Measurements from ENCODE around the gene RBM6.
"Not testable (repeated sequence)": the region's sequence is repeated elsewhere in the genome, so short reads cannot be mapped to it uniquely, and the experiment has no call there.

RBM6 gene

DNA sequence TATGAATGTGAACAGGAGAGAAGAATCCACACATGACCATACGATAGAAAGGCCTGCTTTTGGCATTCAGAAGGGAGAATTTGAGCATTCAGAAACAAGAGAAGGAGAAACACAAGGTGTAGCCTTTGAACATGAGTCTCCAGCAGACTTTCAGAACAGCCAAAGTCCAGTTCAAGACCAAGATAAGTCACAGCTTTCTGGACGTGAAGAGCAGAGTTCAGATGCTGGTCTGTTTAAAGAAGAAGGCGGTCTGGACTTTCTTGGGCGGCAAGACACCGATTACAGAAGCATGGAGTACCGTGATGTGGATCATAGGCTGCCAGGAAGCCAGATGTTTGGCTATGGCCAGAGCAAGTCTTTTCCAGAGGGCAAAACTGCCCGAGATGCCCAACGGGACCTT is 28.4 kb downstream of the RBM6 start:
- in situ Hi-C loops (cut with MboI; ENCODE audit: low sequenced_read_pairs) = no loop called here

DNA sequence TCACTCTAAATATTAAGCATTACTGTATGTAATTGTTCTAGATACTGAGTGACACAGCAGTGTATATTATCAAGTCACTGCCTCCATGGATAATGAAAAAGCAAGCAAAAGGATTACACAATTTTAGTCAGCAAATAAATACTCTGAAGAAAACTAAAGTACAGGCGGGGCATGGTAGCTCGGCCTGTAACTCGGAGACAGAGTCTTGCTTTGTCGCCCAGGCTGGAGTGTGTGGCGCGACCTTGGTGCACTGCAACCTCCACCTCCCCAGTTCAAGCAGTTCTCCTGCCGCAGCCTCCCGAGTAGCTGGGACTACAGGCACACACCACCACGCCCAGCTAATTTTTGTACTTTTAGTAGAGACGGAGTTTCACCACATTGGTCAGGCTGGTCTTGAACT is 32.7 kb downstream of the RBM6 start:
- in situ Hi-C loops (cut with MboI; ENCODE audit: low sequenced_read_pairs) = no loop called here

DNA sequence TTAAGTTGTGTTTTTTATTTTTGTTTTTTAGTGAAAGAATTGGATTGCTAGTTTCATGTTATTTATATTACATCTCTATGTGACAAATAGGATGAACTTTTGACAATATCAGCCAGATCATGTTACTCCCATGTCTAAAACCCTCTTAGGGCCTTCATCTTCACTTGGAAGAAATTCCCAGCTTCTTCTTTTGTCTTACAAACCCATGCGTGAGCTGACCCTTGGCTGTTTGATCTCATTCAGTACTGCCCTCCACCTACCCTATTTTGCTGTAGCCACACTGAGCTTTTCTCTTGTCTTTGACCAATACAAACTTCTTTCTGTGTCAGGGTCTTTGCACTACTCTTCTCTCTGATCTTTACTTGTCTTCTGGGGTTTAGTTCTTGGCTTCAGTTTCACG is 37.0 kb downstream of the RBM6 start:
- in situ Hi-C loops (cut with MboI; ENCODE audit: low sequenced_read_pairs) = no loop called here

DNA sequence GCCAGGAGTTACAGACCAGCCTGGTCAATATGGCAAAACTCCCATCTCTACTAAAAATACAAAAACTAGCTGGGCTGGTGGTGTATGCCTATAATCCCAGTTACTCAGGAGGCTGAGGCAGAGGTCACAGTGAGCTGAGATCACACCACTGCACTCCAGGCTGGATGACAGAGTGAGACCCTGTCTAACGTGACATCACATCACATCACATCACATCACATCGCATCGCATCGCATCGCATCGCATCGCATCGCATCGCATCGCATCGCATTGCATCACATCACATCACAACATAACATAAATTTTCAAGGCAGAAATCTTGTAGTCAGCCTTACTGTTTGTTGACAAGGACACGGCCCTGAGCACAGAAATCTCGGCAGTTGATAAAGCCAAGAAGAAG is 44.4 kb downstream of the RBM6 start:
- in situ Hi-C loops (cut with MboI; ENCODE audit: low sequenced_read_pairs) = no loop called here

DNA sequence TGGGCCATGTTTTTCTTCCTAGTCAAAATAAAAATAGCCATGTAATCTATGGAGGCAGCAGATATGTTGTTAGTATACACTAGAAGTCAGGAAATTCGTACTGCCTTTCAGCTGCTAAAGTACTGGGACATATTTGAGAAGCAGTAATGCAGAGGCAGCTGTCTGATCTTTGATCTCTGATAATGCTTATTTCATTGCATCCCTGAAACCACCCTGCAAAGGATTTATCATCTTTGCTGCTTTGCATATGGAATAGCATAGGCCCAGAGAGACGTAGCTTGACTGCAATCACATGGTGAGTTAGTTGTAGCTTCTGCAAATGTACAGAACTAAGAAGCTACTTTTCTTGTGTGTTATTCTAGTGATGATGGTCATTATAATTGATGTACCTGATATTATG is 52.4 kb downstream of the RBM6 start:
- in situ Hi-C loops (cut with MboI; ENCODE audit: low sequenced_read_pairs) = no loop called here

DNA sequence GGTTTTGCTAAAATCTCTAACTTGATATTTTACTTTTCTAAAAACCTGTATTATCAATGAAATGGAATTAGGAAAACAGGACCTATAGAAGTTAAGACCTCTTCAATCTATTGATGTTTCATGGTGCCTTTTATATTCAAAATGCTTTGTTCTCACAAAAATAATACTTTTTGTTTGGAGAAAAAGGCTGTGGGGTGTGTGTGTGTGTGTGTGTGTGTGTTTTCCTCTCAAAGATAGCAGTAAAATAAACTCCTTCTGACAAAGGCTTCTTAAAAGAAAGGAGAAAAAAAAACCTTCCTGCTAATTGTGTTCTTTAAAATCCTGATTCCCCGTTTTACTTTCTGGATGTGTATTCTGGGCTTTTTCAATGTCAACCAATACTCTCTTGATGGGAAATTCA is 54.5 kb downstream of the RBM6 start:
- in situ Hi-C loops (cut with MboI; ENCODE audit: low sequenced_read_pairs) = no loop called here

DNA sequence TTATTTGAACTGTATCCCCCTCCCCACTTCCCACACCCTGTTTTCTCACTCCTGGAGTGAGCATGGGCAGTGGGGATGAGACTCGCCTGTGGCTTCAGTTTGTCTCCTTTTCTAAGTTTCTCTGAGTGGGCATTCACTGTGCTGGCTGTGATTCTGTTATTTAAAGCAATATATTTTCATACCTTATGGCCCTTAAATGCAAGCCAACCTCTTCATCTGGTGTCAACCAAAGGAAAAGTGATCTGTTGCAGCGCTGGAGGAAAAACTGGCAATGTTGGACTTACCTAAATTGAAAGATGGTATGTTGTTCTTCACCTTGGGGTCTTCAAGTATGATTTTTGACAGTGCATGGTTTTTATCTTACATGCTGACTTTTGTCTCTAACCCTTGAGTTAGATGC is 56.1 kb downstream of the RBM6 start:
- in situ Hi-C loops (cut with MboI; ENCODE audit: low sequenced_read_pairs) = no loop called here

DNA sequence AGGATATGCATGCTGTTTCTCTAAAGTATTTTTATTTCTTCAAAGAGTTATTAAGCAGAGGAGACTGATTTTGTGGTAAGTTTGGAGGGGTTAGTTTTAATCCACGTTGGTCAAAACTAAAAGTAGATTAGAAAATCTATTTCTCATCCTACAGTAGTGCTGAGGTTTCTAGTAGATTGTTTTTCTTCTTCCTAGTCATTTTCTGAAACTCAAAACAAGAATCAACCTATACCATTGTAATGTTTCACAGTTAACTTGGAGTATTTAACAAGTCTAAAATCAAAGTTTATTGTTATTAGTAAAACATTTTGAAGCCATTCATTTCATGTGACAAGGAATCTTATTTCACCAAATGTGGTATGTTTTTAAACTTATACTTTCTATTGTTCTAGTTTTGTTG is 57.9 kb downstream of the RBM6 start:
- in situ Hi-C loops (cut with MboI; ENCODE audit: low sequenced_read_pairs) = no loop called here

DNA sequence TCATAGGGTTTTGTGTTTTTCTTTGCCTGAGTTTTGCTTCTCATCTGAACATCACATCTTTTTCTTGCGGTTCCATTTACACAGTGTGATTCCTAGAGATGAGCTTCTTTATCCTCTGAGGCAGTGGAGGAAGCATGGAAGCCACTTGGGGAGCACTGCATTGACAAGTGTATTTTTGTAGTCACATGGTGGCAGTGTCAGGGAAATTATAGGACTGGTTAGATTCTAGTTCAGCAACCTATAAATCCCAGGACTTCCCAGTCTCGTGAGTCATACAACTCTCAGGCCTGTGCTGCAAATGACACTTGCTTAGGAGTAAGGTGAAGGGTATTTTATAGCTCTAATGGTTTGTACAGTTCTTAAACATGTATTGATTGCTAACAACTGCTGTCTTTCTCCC is 58.4 kb downstream of the RBM6 start:
- in situ Hi-C loops (cut with MboI; ENCODE audit: low sequenced_read_pairs) = no loop called here

DNA sequence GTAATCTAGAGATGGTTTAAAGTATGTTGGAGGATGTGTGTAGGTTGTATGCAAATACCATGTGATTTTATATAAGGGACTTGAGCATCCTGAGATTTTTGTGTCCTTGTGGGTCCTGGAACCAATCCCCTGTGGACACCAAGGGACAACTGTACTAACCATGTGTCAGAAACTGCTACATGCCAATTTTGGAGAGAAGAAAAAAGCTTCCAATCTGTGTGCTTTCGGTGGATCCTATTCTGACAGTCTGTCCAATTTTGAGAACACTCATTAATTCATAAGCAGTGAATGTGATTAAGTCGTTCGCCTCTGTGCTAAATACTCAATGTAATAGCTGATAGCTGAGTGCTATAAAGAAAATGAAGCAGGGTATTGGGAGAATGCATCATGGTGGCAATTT is 61.6 kb downstream of the RBM6 start:
- in situ Hi-C loops (cut with MboI; ENCODE audit: low sequenced_read_pairs) = no loop called here

DNA sequence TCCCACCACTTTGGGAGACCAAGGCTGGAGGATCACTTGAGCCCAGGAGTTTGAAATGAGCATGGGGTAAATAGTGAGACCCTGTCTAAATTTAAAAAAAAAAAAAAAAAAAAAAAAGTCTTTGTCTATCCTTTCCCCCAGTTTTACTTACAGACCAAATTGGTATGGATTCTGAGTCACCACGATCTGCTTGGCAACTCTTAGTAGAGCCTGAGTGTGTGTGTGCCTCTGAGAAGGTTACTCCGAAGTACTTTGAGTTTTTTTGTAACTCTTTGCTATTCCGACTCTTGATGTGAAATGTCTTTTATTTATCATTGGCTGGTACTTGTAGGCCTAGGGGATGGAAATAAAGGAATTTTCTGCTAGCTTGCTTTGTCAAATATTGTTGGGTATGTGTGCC is 63.3 kb downstream of the RBM6 start:
- in situ Hi-C loops (cut with MboI; ENCODE audit: low sequenced_read_pairs) = no loop called here

DNA sequence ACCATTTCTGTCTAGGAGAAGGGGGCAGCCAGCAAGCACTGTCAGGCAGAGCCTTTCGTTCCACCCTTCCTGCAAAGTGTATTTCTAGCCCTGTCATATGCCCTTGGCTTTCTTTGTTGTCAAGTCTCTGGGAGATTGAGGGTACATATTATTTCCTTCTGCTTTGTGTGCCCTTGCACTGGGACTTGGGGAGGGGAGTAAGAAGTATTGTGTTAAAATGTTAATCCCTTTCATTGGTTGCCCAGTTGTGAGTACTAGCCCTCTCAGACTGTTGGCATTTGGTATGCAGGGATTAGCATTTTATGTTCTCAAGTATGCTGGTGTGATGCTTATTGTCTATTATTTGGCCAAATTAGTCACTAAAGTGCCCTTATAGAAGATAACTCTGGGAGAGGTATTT is 63.9 kb downstream of the RBM6 start:
- in situ Hi-C loops (cut with MboI; ENCODE audit: low sequenced_read_pairs) = no loop called here

DNA sequence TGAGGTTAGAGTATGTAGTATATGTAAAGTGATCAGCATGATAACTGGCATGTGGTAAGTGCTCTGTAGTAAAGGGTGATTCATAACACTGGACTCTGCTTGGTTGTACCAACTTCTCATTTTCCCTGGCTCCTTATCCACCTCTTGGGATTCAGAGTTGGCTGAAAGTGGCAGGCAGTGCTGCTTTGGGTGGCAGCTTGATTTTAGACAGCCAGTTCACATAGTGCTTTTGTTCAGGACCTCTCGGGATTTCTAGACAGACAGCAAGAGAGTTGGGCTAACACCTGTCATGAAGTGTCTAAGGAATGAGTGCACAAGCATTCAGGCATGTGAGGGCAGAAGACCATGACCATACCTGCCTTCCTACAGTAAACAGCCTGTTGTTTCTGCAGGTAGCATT is 69.0 kb downstream of the RBM6 start:
- in situ Hi-C loops (cut with MboI; ENCODE audit: low sequenced_read_pairs) = no loop called here

DNA sequence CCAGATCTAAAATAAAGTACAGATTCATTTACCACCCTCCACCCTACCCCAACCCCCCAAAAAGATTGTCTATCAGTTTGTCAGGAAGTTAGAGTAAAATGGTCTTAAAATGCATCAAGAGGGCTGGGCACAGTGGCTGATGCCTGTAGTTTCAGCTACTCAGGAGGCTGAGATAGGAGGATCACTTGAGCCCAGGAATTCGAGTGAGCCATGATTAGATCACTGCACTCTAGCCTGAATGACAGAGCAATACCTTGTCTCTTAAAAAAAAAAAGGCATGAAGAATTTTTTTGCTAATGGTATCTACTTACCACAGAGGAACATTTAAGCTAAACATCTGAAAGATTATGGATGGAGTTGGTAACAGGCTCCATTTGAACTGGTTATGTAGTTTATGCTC is 71.0 kb downstream of the RBM6 start:
- in situ Hi-C loops (cut with MboI; ENCODE audit: low sequenced_read_pairs) = no loop called here

DNA sequence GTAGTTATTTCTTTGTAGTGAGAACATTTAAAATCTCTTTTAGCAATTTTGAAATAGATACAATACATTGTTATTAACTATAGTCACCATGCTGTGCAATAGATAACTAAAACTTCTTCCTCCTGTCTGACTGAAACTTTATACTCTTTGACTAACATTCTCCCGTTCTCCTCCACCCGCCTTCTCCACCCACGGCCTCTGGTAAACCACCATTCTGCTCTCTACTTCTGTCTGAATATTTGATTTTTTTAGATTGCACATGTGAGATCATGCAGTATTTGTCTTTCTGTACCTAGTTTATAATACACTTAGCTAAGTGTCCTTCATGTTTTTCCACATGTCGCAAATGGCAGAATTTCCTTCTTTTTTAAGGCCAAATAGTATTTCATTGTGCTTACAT is 76.0 kb downstream of the RBM6 start:
- in situ Hi-C loops (cut with MboI; ENCODE audit: low sequenced_read_pairs) = no loop called here

DNA sequence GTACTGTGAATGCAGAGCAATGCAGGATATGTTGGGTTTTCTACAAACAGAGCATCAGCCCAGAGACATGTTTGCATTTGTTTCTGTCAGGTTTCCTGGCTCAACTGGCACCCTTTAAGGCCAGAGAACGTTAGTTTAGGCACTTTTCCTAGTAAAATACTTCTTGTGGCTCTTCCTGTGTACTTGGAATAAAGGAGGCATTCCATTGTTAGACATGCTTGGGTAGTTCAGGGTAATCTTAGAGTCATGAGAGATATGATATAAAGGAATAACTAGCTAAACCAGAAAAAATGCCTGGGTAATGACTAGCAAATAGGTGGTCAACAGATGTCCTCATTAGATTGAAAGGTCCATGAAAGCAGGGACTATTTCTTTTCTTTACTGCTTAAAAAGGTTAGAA is 88.4 kb downstream of the RBM6 start:
- in situ Hi-C loops (cut with MboI; ENCODE audit: low sequenced_read_pairs) = no loop called here

DNA sequence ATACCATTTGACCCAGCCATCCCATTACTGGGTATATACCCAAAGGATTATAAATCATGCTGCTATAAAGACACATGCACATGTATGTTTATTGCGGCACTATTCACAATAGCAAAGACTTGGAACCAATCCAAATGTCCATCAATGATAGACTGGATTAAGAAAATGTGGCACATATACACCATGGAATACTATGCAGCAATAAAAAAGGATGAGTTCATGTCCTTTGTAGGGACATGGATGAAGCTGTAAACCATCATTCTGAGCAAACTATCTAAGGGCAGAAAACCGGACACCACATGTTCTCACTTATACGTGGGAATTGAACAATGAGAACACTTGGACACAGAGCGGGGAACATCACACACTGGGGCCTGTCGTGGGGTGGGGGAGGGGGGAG is 91.3 kb downstream of the RBM6 start:
- in situ Hi-C loops (cut with MboI; ENCODE audit: low sequenced_read_pairs) = not testable (repeated sequence)

DNA sequence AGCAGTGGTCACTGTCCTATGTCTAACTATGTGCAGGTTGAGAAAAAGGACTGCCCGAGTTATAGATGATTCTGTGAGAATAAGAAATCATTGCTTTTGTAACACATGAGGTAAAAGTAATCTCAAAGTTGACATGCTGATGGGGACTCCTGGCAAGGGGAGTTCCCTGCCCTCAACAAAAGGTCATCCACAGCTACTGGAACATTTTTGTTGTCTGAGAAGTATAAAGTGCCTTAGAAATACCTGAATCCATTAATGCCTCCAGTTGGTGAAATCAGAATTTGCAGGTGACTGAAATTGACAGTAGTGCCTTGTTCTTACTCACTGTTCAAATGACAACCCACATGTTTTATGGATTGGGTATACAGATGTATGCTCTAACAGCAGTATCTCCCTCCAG is 105.0 kb downstream of the RBM6 start:
- in situ Hi-C loops (cut with MboI; ENCODE audit: low sequenced_read_pairs) = no loop called here

DNA sequence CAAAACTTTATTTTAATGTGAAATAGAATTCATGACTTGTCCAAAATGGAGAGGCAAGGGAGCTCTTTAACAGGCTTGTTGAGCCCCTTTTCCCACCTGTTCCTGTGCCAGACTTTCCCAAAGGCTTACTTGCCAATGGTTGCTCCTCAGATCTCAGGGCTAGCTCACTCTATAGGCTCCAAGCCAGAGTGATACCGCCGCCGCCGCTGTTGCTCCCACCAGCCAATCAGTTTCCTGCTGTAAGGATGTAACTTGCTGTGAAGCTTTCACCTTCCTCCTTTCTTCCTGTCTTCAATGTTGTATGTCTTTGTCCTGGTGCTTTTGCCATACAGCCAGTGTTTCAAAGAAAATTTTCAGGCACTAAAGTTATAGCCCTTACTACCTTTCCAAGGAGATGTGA is 107.5 kb downstream of the RBM6 start:
- in situ Hi-C loops (cut with MboI; ENCODE audit: low sequenced_read_pairs) = no loop called here

DNA sequence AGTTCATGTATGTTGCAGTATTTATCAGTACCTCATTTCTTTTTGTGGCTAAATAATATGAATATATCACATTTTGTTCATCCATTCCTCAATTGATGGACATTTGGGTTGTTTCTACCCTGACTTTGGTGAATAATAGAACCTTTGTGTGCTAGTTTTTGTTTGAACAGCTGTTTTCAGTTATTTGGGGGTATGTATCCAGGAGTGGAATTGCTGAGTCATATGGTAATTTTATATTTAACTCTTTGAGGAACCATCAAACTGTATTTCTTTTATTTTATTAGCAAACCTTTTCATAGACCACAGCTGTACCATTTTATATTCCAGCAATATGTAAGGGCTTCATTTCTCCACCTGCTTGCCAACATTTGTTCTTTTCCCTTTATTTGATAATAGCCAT is 110.4 kb downstream of the RBM6 start:
- in situ Hi-C loops (cut with MboI; ENCODE audit: low sequenced_read_pairs) = no loop called here

DNA sequence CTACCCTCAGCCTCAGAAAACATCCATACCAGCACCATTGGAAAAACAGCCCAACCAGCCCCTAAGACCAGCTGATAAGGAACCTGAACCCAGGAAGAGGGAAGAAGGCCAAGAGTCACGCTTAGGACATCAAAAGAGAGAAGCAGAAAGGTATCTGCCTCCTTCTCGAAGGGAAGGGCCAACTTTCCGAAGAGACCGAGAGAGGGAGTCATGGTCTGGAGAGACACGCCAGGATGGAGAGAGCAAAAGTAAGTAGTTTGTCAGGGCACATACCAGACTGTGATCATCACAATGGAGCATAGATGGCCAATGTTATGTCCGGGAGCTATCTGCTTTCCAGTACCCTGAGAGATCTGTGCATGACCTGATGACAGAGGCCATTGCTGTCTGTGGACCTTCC is 117.8 kb downstream of the RBM6 start:
- in situ Hi-C loops (cut with MboI; ENCODE audit: low sequenced_read_pairs) = no loop called here

DNA sequence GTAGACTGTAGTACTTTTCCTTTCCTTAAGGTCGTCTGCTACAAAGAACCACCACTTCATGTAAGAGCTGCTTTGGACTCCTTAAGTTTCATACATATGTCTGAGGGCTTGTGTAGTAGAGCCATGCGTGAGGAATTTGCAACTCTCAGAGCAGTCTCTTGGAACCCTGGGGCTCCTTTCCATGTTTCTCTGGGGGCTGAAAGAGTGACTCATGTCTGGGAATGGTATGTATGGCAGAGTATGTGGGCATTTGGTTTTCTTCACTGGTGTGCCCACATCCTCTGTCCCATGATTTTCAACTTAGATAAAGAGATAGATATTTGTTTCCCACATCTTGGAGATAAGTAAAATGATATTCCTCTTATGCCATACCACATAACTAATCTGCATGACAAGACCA is 128.2 kb downstream of the RBM6 start:
- in situ Hi-C loops (cut with MboI; ENCODE audit: low sequenced_read_pairs) = no loop called here

DNA sequence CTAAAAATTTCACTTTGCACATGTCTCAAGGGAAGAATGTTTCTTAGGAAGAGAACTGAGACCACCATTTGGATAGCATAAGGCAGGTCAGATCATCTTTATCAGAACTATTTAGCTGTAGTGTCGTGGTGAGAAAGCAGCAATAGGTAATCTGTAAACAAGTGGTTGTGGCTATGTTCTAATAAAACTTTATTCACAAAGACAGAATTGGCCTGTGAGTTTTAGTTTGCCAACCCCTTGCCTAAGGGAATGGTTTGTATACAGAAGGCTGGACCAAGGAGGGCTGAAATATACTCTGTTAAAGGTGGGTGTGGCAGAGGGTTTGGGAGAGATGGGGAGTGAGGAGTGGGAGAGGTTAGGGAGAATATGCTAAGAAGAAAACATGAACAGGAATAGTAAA is 138.1 kb downstream of the RBM6 start:
- in situ Hi-C loops (cut with MboI; ENCODE audit: low sequenced_read_pairs) = no loop called here

DNA sequence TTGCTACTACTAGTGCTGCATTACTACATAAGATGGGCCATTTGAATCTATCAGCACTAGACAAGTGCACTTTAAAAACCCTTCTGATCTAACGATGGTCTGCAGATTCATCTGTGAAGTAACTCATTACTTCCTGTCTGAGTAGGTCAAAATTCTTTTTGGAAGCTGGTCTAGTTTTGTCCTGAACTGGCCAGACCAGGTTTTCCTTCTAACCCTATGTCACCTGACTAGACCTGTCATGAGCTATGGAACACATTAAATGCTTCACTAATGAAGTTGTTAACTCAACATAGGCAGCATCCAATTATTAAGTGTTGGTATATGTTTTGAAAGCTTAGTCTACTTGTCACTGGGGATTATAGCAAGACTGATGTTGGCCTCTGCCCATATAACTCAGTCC is 138.7 kb downstream of the RBM6 start:
- in situ Hi-C loops (cut with MboI; ENCODE audit: low sequenced_read_pairs) = no loop called here
